Coronary artery (tissue), 2 donors: ENCODE data around the gene TUBA1B.
A peak's percentile ranks its signal among the peaks of the same experiment; 100 is the strongest.

Experiments
- DNase-seq: peaks from one replicate; pipeline ENCODE4 v3.0.0-alpha.2; 2017; ENCODE audit warnings: low spot score
- H3K27ac ChIP-seq, 2 donors: fragments of 200-600 bp; sonication (generic); one replicate each; pipeline ENCODE4 v1.5.1; 2016 to 2019
- H3K4me3 ChIP-seq: fragments of 200-600 bp; sonication (generic); 2 replicates; pipeline ENCODE4 v1.5.1; 2016; ENCODE audit warnings: mild to moderate bottlenecking, moderate library complexity
- TF ChIP-seq, protein P1 (sequence below): fragments of 200-600 bp; sonication (generic); IDR thresholded peaks from one replicate; pipeline ENCODE4 v1.5.1; 2019; ENCODE audit warnings: antibody characterized with exemption

The TUBA1B gene

DNA sequence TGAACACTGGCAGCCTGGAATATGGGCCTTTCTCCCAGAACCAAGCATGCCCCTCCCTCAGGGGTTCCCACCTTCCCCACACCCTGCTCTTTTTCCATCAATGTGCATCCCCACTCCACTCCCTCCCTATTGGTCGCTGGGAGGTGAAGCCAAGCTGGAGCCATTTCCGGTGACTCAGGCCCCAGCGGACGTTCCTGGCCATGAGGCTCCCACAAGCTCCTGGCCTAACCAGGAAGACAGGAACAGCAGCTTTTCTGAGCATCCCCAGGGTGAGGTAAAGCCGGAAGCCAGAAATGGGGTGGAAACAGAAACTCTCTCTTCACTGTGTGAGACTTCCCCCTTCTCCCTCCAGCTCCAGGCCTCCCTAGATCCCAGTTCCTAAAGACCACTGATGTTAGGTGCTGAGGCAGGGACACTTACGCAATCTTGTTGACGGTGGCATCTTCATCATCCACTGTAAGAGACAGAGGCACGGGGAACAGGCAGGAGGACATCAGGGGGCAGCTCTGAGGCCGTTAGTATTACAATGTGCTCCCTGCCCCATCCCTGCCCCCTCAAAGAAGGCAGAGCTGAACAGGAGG lies 25.6 kb downstream of the TUBA1B start:
- TF ChIP-seq, protein P1, sequence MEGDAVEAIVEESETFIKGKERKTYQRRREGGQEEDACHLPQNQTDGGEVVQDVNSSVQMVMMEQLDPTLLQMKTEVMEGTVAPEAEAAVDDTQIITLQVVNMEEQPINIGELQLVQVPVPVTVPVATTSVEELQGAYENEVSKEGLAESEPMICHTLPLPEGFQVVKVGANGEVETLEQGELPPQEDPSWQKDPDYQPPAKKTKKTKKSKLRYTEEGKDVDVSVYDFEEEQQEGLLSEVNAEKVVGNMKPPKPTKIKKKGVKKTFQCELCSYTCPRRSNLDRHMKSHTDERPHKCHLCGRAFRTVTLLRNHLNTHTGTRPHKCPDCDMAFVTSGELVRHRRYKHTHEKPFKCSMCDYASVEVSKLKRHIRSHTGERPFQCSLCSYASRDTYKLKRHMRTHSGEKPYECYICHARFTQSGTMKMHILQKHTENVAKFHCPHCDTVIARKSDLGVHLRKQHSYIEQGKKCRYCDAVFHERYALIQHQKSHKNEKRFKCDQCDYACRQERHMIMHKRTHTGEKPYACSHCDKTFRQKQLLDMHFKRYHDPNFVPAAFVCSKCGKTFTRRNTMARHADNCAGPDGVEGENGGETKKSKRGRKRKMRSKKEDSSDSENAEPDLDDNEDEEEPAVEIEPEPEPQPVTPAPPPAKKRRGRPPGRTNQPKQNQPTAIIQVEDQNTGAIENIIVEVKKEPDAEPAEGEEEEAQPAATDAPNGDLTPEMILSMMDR, result no peak
- no peak for DNase-seq
- peak overlapping the region in 1 of 2 donors; percentile 49 for H3K27ac ChIP-seq
- no peak overlapping the region for H3K4me3 ChIP-seq

DNA sequence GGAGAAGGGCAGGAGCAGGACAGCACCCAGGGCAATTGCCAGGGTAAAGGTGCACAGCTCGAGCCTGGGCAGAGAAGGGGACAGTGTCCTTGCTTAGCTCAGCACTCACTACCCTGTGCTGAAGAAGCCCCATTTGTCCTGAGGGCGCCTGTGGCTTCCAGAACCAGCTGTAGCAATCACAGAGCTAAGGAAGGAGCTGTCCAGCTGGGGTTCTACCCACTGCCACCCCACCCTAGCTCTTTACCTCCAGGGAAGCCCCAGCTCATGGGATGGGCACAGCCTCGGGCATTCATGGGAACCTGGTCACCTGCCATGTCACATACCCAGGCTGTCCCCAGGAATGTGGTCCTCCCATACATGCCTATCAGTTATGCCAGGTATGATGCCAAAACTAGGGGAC lies 26.4 kb downstream of the TUBA1B start:
- Histone ChIP-seq H3K4me3 (no peak overlapping the region), H3K27ac (no peak overlapping the region)
- no peak for DNase-seq
- TF ChIP-seq, protein P1, result no peak

DNA sequence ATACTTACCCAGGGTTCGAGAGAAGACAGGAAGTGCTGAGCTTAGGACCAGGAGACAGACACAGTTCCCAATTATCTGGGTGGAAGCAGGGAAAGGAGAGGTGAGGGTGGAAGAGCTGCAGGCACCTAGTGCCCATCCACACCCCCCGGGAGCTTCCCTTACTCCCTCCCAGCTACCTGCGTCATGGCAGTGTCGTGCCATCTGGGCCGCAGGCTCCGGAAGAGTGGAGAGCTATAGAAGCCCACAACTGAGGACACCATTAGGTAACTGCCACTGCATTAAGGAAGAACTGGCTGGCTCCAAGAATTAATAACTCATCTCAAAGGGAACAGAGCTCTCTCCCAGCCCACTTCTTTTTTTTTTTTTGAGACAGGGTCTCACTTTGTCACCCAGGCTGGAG lies 30.8 kb downstream of the TUBA1B start:
- TF ChIP-seq, protein P1, result no peak
- H3K27ac ChIP-seq, result no peak overlapping the region
- no peak overlapping the region for H3K4me3 ChIP-seq
- DNase-seq, result no peak

DNA sequence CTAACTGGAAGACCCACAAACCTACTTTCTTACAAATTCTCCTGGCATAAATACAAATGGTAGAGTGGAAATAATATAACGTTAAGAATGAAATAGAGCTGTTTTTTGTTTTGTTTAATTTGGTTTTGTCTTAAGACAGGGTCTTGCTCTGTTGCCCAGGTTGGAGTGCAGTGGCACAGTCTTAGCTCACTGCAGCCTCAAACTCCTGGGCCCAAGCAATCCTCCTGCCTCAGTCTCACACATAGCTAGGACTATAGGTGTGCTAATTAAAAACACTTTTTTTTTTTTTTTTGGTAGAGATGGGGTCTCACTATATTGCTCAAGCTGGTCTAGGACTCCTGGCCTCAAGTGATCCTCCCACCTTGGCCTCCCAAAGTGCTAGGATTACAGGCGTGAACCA lies 32.5 kb downstream of the TUBA1B start:
- Histone ChIP-seq H3K27ac (no peak overlapping the region), H3K4me3 (no peak overlapping the region)
- DNase-seq, result no peak
- TF ChIP-seq, protein P1, result no peak

DNA sequence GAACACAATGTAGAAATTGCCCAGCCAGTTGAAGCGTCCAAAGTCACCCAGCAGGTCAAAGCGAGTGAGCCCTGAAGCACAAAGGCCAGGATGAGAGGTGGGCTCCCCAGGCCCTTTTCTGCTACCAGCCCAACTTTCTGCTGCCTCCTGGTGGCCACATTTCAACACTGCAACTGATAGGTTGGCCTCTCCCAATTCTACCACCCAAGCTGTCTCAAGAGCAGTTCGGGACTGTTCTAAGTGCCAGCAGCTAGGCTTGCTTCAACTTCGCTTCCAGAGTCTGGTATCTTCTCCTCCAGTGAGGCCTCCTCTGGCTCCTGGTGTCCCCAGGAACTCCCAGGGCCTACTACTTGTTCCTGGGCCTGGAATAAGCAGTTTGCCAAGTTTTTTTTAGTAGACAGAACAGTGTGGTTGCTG lies 33.2 kb downstream of the TUBA1B start:
- DNase-seq, result no peak
- no peak overlapping the region for H3K4me3 ChIP-seq
- TF ChIP-seq, protein P1, result peak; percentile 69
- H3K27ac ChIP-seq, result no peak overlapping the region

DNA sequence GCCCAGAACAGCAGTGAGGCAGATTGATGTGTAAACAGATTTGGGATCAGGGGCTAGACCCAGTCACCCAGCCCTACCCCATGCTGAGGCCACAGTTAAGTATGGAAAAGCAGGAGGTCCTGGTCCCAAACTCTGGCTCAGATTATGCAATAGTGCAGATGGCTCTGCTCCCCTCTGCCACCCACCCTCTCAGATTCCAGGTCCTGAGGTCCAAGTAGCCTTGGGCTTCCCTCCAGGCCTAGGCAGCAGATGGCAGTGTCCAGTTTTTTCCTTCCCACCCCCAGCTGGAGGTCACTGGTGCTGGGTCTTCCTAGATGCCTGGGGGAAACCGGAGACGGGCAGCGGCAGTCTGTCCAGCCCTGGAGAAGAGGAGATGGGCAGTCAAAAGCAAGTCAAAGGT lies 33.8 kb downstream of the TUBA1B start:
- TF ChIP-seq, protein P1, result no peak
- Histone ChIP-seq H3K27ac (no peak overlapping the region), H3K4me3 (no peak overlapping the region)
- no peak for DNase-seq

DNA sequence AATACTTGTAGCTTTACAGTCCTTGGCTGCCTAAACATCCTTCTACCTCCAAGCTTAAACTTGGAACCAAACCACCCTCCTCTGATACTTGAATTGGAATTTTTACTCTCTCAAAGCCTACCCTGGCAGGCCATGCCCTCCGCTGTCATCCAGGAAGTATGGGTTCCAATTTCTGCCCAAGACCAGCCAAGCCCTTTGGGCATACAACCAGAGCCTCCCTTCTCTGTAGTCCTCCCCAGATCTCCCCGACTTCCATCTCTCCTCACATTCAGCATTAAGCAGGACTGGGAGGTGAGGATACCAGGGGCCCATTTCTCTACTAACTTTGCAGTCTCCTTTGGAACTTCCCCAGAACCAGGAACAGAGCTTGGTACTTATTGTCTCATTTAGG lies 36.2 kb downstream of the TUBA1B start:
- Histone ChIP-seq H3K4me3 (peak overlapping the region; percentile 66), H3K27ac (no peak overlapping the region)
- TF ChIP-seq, protein P1, result no peak
- no peak for DNase-seq
